EL (cell line): Measurements from ENCODE around the gene IMPDH1.

Experiments
- DNase-seq: peaks from one replicate; pipeline ENCODE4 v3.0.0-alpha.2; 2016

IMPDH1 gene

DNA sequence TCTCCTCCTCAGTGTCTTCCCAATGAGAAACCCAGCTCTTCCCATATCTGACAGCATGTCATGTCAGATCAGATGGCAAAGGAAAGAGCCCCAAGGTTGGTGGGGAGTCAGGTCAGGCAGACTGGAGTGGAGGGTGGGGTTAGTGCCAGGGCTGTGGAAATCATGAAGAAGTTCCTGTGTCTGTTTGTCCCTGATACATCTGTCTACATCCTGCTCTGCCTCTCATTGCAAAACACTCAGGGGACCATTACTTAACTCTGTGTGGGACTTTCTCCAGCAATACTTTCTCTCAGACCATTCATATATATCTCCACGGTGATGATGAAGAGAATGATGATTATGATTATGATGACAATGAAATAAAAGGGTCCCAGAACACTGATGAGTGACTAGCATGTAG lies 51.5 kb downstream of the IMPDH1 start:
- no peak for DNase-seq

DNA sequence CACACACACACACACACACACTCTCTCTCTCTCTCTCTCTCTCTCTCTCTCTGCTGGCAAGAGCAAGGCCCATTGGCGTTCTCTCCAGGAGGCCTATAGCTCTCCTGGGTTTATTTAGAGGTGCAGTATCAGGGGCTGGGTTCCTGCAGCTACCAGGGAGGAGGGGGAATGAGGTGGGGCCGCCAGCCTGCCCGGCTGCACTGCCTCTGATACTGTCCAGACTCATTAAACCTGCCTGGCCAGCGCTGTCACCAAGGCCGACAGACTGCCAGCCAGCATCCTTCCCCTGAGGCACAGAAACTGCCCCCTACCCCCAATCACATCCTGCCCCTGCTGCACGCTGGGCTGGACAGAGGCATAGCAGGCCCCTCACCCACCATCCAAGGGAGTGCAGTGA lies 52.6 kb downstream of the IMPDH1 start:
- DNase-seq, result no peak

DNA sequence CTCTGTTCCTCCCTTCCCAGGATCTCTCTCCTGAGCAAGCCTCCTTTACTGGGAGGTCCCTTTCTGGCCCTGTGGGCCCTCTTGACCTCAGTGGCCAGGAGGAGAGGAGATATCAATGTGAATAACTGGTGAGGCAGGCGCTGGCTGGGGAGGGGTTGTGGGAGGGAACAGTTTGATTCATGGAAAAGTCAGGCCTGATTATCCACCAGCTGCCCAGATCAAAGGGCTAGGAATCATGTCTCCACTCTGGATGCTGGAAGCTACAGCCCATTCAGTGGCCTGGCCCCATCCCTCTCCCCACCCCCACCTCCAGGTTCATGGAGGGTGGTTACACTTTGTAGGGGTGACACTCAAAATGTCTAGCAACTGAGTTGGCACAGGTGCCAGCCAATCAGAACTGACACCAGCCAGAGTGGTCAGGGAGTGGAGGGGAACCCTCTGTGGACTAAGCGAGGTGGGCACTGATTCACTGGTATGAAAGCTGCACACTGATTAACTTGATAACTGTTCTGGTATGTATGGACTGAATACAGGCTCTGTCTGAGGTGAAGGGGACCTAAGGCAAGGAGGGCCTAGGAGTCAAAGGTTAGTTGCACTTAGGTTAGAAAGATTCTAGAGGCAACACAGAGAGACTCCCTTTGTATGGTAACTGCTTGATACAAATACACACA lies 53.1 kb downstream of the IMPDH1 start:
- DNase-seq, result no peak

DNA sequence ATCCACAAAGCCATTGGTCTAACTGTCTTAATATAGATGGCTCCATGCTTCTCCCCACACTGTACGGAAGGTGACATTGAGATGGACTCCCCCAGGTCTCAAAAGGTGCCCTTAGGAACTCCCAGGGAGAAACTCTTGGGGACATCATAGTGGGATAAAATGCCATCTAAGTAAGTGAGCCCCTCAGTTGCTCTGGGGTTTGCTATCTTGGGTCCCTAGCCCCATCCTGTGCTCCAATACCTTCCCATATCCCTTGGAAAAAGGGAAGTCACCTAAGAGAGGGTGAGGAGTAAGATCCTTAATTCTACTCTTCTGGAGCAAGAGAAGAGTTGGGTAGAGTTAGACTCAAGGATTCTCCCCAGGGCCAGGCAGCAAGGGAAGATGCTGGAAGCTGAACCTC lies 56.2 kb downstream of the IMPDH1 start:
- no peak for DNase-seq

DNA sequence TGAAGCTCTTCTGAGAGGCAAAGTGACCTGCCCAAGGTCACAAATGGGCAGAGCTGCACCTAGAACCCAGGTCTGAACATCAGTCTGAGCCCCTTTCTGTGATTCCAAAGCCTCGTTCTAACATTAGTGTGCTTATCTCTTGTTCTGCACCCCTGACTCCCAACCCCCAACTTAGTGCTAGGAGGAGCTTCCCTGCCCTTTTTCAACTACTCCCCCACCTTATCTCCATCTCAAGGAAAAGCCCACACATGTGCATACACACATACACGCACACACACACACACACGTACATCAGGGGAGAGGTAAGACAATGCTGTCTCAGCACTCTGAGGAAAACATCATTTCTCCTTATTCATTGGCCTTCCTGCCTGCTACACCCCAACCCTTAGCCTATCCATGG lies 56.6 kb downstream of the IMPDH1 start:
- no peak for DNase-seq

DNA sequence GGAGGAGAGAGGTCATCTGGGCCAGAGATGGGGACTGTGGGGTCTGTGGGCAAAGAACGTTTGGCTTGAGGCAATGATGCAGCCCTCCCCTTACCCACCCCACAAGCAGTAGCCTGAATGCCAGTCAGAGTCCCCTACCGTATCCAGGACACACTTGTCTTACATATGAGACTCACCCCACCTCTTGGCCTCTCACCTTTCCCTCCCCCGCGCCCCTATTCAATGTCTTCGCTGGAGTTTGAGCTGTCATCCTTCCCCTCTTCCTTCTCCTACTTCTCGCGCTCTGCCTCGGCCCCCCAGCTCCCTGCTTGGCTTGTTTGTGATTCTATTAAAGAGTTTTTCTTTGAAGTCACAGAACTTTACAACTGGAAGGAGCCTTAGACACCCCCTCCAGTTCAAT lies 57.1 kb downstream of the IMPDH1 start:
- DNase-seq, result no peak

DNA sequence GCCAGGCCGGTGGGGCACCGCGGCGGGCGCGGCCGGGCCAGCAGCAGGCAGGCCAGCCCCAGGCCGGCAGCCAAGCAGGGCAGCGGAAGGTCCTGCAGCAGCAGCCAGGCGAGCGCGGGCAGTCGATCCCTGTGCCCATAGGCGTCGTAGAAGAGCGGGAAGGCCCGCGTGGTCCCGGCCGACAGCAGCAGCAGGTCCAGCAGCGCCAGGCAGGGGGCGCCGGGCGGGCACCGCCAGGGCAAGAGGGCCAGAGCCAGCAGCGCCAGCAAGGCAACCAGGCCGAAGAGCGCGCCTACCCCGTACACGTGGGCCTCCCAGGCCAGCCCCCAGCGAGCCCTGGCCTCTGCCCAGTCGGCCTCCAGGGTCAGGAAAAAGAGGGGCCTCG lies 57.6 kb downstream of the IMPDH1 start:
- DNase-seq, result no peak

DNA sequence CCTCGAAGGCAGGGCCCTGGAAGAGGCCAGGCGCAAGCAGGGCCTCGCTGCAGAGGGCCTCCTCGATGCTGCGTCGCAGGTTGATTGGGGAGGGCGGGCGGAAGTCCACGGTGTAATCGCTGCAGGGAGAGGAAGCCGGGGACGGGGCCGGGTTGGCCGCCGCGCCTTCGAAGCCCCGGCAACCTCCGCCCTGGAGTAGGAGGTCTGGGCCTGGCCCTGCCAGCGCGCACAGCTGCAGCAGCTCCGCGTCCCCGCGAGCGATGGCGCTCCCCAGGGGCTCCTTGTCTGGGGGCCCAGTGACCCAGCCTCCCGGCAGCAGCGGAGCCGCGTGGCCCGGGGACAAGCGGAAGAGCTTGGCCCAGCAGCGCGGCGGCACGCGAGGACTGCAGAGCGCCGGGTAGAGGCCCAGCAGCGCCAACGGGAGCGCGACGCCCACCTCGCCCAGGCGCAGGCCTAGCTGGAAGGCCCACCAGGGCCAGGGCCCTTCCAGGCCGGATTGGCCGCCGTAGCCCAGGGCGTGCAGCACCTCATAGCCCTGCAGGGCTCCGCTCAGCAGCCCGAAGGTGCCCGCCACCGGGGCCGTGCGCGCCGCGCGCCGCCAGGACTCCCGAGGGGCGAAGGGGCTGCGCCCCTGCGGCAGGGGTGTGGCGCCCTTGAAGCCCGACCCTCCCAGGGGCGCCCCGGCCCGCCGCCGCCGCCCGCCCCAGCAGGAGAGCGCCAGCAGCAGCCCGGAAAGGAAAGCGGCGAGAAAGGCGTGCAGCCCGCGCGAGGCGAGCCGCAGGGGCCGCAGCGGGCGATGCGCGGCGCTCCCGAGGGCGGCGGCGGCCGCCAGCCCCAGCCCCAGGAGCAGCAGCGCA lies 58.3 kb downstream of the IMPDH1 start:
- DNase-seq, result no peak

DNA sequence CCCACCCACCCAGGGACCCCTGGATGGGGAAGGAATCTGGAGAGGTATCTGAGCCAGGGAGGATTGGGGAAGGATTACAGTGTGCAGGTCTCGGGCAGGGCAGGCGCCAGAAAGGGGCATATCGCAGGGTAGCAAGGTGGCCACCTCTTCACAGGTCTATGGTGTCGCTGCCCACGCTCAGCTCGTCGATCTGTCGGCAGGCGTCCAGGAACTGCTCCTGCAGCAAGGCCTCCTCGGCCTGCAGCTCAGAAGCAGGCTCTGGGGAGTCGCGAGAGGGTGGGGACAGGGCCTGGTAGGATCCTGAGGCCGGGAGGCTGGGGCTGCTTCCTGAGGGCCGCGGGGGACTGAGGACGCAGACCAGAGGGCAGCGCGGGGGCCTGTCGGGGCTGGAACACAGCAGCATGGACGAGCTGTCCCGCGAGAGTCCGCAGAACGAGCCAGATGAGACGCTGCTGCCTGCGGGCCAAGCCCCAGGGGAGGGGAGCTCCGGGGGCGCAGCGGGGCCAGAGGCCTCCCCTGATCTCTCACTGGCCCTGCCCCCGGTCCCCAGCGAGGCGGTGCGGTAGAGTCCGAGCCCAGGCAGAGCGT lies 59.0 kb downstream of the IMPDH1 start:
- no peak for DNase-seq

DNA sequence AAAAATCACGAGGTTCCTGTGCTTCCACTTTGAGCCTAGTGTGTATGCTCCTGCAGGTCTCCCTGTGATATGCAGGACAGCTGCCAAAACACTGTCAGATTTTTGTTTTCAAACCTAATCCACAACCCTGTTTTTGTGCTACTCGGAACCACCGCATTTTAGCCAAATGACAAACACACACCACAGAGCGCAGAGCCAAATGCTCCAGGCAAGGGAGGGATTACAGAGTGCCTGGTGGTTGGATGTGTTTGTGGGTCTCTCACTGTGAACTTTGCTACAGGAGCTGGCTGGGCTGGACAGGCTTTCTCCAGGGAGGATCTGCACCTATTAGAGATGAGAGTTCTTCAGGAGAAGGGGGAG lies 60.3 kb downstream of the IMPDH1 start:
- no peak for DNase-seq

DNA sequence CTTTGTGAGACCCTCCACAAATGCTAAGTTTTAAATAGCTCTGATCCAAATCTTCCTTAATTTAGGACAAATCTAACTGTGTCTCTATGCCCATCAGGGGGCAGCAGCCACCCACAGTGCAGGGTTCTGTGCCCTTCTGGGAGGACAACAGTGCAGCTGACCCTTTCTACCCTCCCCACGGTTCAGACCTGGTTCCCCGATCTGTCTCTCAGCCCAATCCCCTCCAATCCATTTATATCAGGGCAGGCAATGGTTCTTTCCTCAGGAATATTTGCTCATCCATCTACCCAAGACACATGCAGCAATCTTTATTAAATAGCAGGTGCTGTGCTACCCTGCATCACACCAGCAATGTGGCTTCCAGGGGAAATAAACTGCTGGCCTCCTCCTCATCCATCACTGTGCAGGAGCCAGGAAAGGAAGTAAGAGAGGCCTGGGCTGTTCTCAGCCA lies 62.1 kb downstream of the IMPDH1 start:
- peak; percentile 51 for DNase-seq

DNA sequence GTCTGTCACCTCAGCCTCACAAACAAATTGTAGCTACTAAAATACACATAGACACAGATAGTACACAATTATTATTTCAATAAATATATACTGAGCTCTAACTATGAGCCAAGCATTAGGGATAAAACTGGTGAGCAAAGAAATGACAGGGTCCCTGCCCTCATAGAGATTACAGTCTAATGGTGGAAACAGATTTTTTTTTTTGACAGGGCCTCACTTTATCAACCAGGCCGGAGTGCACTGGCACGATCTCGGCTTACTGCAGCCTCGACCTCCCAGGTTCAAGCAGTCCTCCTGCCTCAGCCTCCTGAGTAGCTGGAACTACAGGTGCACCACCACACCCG lies 65.4 kb downstream of the IMPDH1 start:
- DNase-seq, result no peak

DNA sequence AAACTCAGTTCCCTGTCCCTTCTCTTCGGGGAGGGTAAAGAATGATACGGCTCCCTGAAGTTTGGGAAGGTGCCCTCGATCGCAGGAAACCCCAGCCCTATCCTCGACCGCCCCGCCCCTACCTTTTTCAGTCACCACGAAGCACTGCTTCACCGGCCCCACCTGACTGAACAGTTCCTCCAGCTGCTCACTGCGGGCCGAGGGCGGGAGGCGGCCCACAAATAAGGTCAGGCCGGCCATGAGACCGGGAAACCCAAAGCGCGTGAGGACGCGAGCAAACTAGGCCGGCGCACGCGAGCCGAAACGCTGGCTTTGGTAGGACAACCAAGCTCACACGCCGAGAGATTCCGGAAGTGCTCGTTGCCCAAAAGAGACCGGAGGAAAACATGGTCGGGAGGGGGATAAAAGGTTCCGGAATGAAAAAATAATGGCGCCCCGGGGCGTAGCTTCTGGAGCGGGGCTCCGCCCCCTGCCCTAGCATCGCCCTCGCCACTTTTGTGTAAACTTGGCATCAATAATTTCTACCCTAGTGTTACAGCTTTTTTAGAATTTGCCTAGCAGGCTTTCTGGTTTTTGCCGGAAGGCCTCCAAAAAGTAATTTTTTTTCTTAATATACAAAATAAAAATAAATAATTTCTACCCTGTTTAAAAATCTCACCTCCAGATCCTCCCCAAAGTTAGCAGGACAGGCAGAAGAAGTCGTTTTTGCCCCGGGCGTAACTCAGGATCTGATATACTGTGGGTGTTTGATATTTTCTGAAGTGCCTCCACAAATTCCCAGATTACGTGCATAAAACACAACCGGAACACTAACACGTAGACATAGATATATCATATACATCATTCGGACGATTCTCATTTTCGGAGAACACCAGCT lies 66.0 kb downstream of the IMPDH1 start, which contains the start of gene RBM28:
Gene RBM28, minus strand, starts transcription at position 355 of the 877 bp plus-strand sequence. Its CDS starts 115 bp downstream, at position 240.
- DNase-seq, result peak; percentile 91
